GM20000 (cell line): ENCODE measurements around the gene CFAP46.
"Not testable (repeated sequence)": the region's sequence is repeated elsewhere in the genome, so short reads cannot be mapped to it uniquely, and the experiment has no call there.

Experiments used
- DNase-seq: peaks from one replicate; pipeline ENCODE4 v3.0.0; 2012; ENCODE audit warnings: low spot score
- TF ChIP-seq, protein P1 (sequence below): IDR thresholded peaks from 2 replicates; pipeline ENCODE4 v1.5.1; 2012; ENCODE audit warnings: mild to moderate bottlenecking, control low read depth; ENCODE audit errors: extremely low read depth, missing control alignments

The CFAP46 gene

DNA sequence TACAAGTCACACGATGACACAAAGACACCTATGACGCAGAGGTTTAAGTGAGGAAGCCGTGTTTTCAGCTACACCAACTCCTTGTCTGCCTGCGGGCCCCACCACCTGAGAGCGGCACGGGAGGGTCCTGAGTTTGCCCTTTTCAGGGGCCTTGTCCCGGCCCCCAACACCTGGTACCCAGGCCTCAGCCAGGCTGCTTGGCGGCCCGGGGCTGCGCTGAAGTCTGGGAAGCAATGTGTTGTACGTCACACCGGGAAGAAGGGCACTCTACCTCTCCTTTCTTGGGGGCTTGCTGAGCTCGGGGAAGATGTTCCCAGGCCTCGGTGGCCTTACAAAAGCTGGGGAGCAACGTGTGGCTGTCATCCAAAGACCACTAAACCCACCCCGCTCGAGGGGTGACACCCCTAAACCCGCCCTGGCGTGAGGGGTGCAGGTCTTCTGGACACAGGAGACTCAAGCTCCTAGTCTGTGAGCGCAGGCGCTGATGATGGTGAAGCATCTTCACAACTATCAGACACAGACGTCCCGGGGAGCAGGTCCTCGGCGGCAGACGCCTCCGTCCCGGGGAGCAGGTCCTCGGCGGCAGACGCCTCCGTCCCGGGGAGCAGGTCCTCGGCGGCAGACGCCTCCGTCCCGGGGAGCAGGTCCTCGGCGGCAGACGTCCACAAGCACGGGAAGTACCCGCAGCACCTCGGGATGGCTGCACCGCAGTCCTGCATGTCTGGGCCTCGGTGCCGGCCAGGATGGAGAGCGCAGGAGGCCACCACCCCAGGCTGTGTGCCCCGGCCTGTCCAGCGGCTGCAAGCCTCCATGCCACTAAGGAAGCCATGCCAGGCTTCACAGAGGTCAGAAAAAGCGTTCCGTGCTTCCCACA is 15.4 kb downstream of the CFAP46 start:
- DNase-seq, result no peak
- TF ChIP-seq, protein P1, sequence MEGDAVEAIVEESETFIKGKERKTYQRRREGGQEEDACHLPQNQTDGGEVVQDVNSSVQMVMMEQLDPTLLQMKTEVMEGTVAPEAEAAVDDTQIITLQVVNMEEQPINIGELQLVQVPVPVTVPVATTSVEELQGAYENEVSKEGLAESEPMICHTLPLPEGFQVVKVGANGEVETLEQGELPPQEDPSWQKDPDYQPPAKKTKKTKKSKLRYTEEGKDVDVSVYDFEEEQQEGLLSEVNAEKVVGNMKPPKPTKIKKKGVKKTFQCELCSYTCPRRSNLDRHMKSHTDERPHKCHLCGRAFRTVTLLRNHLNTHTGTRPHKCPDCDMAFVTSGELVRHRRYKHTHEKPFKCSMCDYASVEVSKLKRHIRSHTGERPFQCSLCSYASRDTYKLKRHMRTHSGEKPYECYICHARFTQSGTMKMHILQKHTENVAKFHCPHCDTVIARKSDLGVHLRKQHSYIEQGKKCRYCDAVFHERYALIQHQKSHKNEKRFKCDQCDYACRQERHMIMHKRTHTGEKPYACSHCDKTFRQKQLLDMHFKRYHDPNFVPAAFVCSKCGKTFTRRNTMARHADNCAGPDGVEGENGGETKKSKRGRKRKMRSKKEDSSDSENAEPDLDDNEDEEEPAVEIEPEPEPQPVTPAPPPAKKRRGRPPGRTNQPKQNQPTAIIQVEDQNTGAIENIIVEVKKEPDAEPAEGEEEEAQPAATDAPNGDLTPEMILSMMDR, result no peak

DNA sequence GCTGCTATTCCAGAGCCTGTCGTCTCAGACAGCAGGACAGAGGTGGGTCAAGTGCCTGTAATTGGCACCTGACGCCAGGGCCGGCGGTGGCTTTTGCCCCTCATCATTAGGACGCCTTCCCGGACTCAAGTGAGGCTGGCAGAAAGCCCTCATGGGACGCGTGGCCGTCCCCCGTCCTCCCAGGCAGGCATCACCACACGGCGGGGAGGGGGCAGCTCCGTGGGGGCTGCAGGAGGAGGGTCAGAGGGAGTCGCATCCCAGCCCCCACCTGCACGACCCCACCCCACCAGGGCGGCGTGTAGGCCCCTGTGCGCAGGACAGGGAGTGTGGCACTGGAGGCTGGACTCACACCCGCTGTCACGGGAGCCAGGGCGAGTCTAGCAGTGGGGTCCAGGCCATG is 16.3 kb downstream of the CFAP46 start:
- TF ChIP-seq, protein P1, result no peak
- no peak for DNase-seq

DNA sequence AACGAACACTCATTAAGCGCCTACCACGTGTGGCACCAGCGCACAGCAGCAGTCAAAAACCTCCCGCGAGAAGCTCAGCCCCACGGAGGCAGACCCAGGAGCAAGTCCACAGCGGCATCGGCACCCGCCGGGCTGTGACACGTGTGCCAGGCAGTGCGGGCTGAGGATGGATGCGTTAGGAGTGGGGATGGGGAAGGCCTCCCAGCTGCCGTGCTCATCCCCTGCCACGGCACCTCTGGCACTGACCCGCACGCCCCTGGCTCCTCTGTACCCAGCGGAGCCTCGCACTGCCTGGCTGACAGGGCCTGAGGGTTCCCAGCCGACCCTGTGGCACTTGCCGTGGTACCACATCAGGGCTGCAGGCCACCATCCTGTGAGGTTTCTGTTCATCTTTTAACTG is 16.8 kb downstream of the CFAP46 start:
- TF ChIP-seq, protein P1, result no peak
- DNase-seq, result no peak

DNA sequence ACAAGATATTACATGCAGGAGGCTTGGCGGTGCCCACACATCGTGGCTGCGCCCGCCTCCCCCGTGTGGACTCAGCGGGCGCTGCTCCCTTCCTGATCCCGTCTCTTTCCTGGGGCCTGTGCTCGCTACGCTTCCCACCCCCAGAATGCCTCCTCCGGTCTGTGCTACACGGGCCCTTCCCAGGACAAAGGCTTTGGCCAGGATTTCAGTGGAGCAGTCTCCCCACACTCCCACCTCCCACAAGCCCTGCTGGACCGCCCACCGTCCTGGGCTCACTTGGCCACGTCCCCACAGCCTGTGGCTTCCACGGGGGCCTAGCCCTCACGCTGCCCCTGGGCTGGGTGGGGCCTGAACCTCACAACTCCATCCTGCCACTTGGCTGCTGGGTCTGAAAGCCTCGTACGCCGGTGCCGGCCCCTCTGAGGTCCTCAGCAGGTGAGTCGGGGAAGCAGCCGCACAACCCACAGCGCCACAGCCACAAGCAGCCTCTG is 17.3 kb downstream of the CFAP46 start:
- TF ChIP-seq, protein P1, result no peak
- DNase-seq, result no peak

DNA sequence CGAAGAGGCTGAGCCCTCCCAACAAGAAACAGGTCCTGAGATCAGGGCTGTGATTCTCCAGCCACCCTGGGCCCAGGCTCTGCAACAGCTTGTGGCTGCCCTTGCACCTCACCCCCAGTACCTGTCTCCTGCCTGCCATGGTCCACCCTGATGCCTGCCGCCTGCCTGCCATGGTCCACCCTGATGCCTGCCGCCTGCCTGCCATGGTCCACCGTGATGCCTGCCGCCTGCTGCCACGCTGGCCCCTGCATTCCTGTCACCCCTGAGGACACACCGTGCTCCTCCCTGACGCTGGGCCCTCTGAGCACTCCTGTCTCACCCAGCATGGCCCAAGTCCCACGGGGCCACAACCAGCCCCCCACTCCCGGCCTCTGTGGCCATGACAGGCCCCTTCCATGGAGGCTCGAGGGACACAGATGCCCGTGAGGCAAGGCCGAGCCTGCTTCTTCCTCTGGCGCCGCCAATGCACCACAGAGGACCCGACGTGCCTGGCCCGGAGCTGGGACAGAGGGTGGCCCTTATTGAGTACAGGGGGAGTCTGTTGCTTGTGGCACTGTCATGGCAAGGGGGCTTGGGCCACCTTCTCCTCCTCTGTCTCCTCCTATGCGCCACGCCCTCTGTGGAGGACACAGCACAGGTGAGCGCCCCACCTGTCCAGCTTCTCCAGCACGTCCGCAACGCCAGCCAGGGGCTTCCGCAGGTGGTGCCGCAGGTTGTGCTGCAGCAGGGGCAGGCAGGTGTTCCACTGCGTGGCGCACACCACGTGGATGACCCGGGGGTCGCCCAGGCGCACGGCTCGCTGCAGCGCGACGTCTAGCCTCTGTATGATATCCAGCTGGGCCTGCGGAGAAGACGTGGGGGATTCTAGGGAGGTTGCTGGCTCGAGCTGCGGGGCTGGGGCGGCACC is 18.1 kb downstream of the CFAP46 start:
- TF ChIP-seq, protein P1, result no peak
- no peak for DNase-seq

DNA sequence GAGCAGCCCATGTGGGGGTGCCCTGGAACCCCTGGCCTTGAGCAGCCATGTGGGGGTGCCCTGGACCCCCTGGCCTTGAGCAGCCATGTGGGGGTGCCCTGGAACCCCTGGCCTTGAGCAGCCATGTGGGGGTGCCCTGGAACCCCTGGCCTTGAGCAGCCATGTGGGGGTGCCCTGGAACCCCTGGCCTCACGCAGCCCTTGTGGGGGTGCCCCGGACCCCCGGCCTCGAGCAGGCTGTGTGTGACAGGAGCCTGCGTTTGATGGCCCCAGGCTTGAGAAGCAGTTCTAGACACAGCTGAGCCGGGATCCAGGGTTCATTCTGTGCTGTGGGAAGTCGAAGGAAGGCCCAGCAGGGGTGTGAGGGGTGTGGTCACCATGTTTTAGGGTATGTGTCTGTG is 19.0 kb downstream of the CFAP46 start:
- not testable (repeated sequence) for DNase-seq

DNA sequence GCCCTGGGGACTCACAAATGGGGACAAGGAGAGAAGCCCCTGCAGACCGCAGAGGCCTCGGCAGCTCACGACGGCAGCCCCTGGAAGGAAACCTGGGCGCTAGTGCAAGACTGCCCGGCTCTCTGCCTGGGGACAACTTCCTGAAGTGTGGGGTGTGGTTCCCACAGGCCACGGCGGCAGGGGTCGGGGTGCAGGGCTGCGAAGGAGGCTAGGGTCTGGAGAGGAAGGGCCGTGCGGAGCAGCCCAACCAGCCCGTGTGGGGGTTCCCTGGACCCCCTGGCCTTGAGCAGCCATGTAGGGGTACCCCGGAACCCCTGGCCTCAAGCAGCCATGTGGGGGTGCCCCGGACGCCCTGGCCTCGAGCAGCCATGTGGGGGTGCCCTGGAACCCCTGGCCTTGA is 19.5 kb downstream of the CFAP46 start:
- TF ChIP-seq, protein P1, result no peak
- DNase-seq, result no peak
